Stomach (tissue), 4 donors: ENCODE measurements around the gene P2RX6.

Experiments used
- CTCF ChIP-seq, 7 experiments: fragments of 450-650 bp in 4 of 7; fragments of 200-600 bp in 3 of 7; sonication (generic) in 3 of 7; IDR thresholded peaks; one replicate each; pipeline ENCODE4 v1.5.1; 2016 to 2019; ENCODE audit warnings: antibody characterized with exemption in 7 of 7, control low read depth in 2 of 7, mild to moderate bottlenecking in 1 of 7
- POLR2A ChIP-seq, 4 donors: fragments of 450-650 bp; IDR thresholded peaks; one replicate each; pipeline ENCODE4 v1.6.1; 2016; ENCODE audit warnings: antibody characterized with exemption in 4 of 4, control low read depth in 2 of 4, mild to moderate bottlenecking in 1 of 4, moderate library complexity in 1 of 4

GRCh38 chr22:21047730-21048129 is 32.8 kb downstream of the P2RX6 start:
- TF ChIP-seq CTCF (IDR thresholded peaks at IDR 0.05) (no peak), POLR2A (IDR thresholded peaks at IDR 0.05) (no peak)
